T follicular helper cell (primary cell): Measurements from ENCODE around the gene SIRT3.
"Not testable (repeated sequence)": the region's sequence is repeated elsewhere in the genome, so short reads cannot be mapped to it uniquely, and the experiment has no call there.

ENCODE experiments used
- DNase-seq: peaks from one replicate; pipeline ENCODE4 v3.0.0-alpha.2; 2020; ENCODE audit warnings: low read depth

SIRT3 gene

DNA sequence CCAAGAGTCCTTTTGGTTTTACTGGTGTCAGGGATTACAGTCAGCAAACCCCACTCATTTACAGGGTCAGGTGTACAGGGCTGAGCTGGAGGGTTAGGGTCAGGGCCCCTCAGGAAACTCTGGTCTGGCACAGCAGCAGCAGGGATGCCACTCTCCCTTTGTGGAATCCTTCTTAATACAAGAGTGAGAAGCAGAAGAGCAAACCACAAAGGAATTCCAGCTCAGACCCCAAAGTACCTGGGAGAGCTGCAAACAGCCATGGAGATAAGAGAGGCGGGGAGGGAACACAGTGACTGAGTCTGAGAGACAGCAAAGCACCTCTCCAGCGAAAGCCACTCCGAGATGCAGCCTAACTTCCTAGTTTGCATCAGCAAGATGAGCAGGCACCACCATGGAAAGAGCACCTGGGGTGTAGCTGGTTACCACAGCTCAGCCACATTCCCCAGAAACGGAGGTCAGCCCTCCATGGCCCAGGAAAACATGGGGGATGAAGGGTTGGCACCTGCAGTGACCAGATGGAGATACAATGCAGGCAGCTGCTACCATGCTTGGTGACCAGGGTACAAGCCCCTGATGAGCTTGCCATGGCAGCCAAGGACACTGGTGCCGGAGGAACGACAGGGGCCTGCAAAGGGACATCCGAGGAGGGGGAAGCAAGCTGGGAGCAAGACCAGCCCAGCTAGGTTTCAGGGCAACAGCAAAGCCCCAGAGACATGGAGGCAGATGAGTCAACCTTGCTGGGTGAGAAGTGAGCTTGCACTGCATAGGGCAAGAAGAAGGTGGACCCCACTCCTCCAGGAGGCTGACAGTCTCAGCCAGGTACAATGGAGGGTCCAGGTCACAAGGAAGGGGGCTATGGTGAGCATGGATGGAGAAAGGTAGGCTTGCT is 32.8 kb downstream of the SIRT3 start:
- DNase-seq = no peak

DNA sequence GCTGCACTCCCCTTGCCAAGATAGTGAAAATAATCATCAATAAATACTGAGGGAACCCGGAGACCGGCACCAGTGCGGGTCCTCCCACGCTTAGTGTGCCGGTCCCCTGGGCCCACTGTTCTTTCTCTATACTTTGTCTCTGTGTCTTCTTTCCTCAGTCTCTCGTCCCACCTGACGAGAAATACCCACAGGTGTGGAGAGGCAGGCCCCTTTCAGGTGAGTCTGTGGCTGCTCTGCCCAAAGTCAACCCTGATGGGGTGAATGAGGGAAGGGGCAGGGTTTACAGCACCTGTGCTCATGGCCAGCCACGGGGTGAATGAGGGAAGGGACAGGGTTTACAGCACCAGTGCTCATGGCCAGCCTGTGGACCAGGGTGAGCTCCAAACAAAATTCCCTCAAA is 33.7 kb downstream of the SIRT3 start:
- no peak for DNase-seq

DNA sequence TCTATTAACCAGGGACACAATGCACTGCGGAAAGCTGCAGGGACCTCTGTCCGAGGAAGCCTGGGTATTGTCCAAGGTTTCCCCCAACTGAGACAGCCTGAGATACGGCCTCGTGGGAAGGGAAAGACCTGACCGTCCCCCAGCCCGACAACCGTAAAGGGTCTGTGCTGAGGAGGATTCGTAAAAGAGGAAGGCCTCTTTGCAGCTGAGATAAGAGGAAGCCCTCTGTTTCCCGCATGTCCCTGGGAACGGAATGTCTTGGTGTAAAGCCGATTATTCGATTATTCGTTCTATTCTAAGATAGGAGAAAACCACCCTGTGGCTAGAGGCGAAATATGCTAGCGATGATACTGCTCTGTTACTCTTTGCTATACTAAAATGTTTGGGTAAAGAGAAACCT is 34.2 kb downstream of the SIRT3 start:
- no peak for DNase-seq

DNA sequence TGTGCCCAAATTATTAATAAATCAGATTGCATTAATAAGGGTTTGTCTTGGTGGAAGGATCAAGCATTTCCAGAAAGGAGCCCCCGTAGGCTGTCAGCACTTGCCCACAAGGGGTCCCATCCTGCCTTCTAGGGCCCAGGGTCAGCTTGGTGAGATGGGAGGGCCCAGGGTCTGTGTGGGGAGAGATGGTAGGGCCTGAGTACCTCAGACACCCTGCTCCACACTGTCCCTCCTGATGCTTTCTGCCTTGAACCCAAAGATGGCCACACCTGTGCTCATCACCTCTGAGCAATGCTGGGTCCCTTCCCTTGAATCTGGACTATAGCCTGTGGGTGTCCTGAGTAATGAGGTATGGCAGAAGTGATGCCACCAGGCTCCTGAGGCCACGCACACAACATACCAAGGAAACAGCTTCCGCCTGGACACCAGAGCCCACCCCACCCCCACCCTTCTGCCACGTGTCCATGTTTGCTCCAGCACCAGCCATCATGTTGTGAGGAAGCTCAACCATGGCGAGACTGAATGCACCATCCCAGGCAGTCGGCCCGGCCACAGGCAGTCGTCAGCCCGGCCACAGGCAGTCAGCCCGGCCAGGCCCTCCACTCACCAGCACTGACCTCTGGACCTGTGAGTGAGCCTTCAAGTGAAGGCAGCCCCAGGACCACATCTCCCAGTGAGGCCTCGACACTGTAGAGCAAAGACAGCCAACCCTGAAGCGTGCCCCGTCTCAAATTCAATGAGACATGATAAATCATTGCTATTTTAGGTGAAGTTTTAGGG is 35.7 kb downstream of the SIRT3 start:
- no peak for DNase-seq

DNA sequence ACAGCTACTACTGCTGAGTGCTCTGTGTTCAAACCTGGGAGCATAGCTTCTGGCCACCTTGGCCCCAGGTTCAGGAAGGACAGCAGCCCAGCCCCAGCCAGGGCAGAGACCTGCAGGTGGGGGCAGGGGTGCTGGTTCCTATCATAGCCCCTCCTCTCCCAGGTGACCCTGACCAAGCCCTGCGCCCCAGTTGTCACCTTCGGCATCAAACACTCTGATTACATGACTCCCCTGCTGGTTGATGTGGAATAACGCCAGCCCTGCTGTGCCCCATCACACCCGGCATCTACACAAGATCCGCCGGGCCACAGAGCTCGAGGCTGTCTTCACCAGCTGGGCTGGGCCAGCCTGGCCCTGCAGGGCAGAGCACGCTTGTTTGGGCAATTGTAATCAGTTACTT is 36.4 kb downstream of the SIRT3 start:
- no peak for DNase-seq

DNA sequence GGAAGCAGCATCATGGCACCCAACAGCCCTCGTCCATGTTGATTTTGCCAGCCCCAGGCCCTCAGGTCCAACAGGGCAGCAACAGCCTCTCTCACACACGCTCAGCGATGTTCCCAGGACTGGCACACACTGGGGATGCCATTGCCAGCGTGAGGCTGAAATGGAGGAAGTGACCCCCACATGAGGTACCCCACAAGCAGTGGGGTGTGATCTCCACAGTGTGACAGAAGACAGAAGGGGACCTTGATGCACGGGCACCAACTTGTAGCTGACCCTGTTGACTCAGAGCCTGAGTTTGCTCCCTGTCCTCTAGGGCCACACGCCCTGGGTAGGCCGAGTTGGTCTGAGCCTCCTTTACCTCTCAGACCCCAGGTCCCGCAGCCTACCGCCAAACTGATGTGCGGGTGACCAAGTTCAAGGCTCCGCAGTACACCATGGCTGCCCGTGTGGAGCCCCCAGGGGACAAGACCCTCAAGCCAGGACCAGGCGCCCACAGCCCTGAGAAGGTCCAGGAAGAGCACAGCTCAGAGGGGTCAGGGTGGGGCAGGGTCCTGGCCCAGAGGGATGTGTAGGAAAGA is 37.0 kb downstream of the SIRT3 start:
- no peak for DNase-seq

DNA sequence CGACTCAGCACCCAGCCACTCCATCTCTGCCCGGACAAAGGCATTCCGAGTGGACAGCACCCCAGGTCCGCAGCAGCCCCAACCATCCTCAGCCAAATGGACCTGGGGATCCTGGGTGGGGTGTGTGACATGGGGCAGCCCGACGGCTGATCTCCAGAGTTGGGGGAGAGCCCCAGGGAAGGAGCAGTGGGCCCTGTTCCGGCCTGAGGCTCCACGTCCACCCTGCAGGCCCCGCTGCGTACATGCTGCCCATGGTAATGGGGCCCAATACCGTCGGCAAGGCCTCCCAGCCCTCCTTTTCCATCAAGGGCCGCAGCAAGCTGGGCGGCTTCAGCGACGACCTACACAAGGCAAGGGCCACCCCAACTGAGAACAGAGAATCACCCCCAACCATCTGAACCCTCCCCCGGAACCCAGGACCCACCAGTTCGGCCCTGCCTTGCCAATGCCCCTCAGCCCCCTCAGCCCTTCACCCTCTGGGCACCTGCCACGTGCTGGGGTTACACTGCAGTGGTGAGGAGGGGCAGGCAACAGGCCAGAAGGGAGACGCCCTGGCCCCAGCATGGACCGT is 37.8 kb downstream of the SIRT3 start:
- no peak for DNase-seq

DNA sequence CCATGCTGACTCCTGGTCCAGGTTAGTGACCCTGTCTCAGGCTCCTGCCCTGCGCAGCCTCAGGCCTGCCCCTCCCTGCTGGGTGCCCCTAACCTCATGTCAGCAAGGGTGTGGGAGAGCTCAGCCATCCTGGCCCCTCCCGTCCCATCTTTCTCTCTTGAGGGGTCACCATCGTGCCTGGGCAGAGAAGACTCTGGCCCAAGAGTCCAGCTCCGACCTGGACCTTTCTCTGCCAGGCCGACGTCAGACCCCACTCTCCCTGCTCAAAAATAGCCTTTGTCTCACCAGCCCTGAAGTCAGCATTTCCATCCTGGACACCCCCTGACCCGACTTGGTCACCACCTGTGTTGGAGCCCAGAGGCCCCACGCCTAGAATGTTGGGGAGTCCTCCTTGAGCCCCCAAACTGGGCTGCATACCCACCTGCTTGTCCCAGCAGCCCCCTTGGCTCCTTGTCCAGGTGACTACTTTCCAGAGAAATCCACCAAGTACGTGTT is 38.4 kb downstream of the SIRT3 start:
- DNase-seq = no peak

DNA sequence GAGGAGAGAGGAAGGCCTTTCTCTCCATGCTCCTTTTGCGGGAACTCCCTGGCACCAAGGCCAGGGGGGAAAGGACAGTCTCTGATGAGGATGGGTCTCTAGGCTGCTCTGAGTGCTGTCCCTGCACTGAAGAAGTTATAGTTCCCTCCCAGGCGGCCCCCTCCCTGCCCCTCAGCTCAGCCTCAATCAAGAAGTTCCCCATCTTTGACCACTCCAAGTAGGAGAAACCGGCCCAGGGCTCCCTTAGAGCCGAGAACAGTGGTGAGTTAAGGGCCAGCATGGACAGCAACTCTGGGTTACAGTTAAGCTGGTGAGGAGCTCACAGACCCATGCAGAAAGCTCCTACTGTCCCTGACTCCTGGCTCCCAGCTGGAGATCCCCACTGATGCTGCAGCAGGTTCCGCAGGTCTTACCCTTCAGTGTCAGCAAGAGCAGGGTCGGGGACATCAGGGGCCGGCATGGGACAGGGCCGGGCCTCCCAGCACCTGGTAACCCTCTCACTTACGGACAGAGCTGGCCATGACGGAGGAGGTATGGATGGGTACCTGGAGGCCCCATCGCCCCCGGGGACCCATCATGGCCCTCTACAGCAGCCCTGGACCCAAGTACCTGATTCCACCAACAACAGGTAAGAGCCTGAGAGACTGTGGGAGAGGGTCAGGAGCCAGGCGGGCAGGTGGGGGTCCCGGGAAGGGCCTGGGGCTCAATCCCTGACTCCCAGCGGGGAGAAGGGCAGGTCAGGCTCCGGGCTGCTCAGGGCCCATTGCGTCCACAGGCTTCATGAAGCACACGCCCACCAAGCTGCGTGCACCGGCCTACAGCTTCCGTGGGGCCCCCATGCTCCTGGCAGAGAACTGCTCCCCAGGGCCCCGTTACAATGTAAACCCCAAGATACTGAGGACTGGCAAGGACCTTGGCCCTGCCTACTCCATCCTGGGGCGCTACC is 39.1 kb downstream of the SIRT3 start:
- no peak for DNase-seq

DNA sequence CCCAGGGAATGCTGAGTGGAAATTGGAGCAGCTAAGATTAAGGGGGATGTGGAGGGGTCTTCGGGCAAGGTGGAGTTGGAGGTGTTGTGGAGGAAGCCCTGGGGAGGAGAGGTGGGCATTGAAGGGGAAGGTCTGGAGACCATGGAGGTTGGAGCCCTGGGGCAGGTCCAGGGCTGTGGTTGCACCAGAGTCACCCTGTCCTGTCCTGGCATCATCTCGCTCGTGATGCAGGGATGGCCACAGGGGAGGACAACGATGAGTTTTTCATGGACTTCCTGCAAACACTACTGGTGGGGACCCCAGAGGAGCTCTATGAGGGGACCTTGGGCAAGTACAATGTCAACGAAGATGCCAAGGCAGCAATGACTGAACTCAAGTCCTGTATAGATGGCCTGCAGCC is 42.7 kb downstream of the SIRT3 start:
- DNase-seq = not testable (repeated sequence)

DNA sequence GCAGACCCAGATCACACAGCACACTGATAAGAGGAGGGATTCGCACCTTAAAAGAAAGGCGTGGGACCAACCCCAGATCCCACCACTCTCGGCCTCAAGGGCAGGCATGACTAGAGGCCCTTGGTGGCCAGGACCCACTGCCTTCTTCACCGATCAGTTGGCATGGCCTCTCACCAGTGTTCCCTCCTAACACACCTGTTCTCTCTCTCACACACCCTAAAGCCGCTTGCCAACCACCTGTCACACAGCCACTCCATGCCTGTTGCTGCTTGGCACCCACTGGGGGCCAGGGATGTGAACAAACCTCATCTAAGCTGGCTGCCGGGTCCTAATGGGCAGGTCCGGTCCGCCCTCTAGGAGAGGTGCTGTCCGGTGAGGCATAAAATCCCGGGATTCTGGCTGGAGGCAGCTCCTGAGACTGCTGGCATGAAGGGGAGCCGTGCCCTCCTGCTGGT is 43.4 kb downstream of the SIRT3 start, which contains the start of gene SCGB1C1:
SCGB1C1 (plus strand) TSS at position 405 of the 455 bp plus-strand sequence; CDS start at position 427, 22 bp downstream.
- DNase-seq = not testable (repeated sequence)

DNA sequence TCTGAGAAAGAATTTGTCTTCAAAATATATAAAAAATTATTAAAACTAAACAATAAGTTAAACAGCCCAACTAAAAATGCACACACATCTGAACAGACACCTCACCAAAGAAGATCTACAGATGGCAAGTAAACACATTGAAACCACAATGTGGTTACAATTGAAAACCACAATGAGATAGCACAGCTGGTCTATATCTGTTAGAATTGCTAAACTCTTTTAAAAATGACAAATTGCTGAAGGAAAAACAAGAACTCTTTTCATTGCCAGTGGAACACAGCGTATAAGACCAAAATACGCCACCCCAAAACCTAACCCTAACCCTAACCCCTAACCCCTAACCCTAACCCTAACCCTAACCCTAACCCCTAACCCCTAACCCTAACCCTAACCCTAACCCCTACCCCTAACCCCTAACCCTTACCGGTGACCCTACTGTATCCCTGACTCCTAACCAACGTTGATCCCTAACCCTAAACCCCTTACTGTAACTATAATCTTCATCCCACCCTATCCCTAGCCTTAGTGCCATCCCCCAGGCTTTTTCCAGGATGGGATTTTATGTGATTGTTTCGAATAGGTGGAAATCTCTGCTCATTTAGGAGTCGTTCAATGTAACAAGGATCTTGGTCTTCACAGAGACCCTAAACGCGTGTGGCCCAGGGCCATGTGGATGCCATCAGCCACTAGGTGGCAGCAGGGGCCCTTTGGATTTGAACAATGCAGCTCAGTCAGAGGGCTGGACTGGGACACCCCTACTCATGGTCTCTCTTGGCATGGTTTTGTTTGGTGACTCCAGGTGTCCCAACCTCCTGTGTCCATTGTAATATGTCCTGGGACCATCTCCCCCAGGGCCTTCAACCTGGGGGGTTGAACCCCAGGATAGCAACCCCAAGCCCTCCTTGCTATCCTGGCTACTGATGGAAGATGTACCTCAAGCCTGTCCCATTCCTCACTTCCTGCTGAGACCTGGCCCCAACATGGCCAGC is 44.4 kb downstream of the SIRT3 start:
- DNase-seq = not testable (repeated sequence)

DNA sequence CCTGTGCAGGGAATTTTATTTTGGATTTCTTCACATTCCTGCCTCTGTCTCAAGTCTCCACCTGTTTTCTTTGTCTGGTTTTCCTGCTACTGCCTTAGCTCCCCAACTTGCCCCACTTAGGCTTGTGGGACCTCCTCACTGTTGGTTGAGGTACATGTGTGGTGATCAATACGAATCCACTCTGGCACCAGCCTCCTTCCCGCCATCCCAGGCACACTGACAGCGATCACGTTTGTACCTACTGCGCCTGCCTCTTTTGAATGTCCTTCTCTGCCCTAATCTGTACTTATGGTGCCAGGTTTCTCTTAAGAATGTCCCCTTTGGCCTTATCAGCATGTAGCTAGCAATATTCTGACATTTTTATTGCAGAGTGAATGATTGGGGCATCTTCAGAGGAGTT is 45.6 kb downstream of the SIRT3 start:
- not testable (repeated sequence) for DNase-seq

DNA sequence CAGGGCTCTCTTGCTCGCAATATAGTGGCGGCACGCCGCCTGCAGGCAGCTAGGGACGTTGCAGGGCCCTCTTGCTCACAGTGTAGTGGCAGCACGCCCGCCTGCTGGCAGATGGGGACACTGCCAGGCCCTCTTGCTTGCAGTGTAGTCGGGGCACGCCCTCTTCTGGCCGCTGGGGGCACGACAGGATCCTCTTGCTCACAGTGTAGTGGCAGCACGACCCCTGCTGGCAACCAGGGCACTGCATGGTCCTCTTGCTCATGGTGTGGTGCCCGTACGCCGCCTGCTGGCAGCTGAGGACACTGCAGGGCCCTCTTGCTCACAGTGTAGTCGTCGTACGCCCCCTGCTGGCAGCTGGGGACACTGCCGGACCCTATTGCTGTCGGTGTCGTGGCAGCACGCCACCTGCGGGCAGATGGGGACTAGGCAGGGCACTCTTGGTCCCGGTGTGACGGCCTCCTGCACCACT is 46.3 kb downstream of the SIRT3 start:
- DNase-seq = not testable (repeated sequence)

DNA sequence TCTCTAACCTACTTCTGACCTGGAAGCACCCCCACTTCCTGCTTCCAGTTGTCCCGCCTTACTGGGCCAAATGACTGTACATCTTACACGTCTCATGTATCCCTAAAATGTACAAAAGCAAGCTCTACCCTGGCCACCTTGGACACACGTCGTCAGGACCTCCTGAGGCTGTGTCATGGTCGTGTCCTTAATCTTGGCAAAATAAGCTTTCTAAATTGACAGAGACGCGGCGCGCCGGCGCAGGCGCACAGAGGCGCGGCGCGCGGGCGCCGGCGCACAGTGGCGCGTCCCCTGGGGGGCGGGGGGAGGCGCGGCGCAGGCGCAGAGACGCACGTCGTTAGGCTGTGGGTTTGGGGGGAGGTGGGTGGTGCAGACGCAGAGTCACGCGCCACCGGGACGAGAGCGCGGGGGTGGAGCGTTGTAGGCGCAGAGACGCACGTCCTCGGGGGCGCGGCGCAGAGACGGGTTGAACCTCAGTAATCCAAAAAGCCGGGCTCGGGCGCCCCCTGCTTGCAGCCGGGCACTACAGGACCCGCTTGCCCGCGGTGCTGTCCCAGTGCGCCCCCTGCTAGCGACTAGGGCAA is 46.9 kb downstream of the SIRT3 start:
- DNase-seq = not testable (repeated sequence)

DNA sequence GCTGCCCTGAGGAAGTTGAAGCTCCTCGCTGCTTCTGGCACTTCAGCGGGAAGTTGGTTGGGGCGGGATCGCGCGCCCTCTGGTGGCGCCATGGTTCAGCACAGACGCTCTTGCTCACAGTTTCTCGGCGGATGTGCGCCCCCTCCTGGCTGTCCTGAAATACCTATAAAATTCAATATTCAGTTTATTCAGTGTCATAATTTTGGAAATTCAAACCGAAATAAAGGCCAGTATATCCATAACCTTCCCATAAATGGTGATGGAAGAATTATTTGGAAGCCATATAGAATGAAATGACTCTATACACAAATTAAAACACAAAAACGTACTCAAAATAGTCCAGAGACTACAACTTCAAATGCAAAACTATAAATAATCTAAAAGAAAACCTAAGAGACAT is 55.9 kb downstream of the SIRT3 start:
- DNase-seq = not testable (repeated sequence)
